Activated CD4-positive, alpha-beta T cell treated with anti-CD3 and anti-CD28 coated beads, Interleukin-2, Interleukin-4, amounts not matched to agents 100 ng/mL and 50 ng/mL, durations not matched to agents 16 hours and 8 hours (primary cell): ENCODE measurements around the gene BRD7.
"Not testable (repeated sequence)": the region's sequence is repeated elsewhere in the genome, so short reads cannot be mapped to it uniquely, and the experiment has no call there.

Experiments
- DNase-seq: peaks from one replicate; pipeline ENCODE4 v3.0.0-alpha.2; 2020; ENCODE audit warnings: low spot score

Gene BRD7

GRCh38 chr16:50354629-50355456, 13.9 kb downstream of the BRD7 start:
- no peak for DNase-seq

DNA sequence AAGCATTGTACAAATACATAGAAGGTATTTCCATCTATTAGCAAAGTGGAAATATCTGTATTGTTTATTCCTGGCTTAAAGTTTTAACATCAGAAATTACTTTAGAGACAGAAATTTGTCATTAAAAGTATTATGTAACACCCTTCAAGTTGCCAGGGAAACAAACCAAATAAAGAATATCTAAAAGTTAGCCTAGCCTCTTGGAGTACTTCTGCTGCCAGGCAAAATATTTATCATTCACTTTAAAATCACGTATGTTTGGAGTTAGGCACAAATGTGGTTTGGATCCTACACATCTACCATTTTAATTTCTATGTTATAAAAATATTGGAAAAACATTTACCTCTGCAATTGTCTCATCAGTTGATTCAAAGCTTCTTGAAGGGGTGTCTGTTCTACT, 14.7 kb downstream of the BRD7 start:
- DNase-seq = no peak

DNA sequence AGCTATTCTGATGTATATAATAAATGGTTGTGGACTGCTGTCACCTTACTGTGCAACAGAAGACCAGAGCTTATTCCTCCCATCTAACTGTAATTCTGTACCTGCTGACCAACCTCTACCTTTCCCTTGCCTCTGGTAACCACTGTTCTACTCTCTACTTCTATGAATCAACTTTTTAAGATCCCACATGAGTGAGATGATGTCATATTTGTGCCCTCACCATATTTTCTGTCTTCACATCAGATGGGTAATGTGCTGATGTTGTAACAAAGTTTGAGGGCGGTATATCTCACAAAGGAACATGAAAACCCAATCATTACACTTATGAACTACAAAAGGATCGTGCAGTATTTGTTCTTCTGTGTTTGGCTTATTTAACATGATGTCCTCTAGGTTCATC, 16.8 kb downstream of the BRD7 start:
- DNase-seq = no peak

GRCh38 chr16:50351116-50351515, 17.7 kb downstream of the BRD7 start:
- no peak for DNase-seq

GRCh38 chr16:50345210-50345609, 23.6 kb downstream of the BRD7 start:
- DNase-seq = not testable (repeated sequence)

DNA sequence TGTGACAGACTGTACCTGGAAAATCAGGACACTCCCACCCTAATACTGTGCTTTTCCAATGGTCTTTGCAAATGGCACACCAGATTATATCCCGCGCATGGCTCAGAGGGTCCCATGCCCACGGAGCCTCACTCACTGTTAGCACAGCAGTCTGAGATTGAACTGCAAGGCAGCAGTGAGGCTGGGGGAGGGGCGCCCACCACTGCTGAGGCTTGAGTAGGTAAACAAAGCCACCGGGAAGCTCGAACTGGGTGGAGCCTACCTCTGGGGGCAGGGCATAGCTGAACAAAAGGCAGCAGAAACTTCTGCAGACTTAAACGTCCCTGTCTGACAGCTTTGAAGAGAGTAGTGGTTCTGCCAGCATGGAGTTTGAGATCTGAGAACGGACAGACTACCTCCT, 25.2 kb downstream of the BRD7 start:
- not testable (repeated sequence) for DNase-seq

DNA sequence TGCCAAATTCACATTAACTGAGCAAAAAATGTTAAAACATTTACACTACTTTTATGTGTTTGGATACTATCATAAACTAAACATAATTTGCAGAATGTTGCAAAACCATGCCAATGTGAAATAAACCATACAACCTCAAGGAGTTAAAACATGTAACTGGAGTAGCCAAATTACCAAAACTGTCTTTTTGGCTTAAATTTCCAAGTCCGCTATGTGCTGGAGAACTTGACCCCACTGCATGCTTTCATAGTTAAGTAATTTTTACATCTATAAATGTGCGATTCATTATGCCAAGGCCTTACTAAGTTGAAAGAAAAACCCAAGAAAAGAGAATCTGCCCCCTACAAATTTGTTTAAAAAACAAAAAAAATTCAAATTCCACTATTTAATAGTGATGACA, 28.2 kb downstream of the BRD7 start:
- no peak for DNase-seq

GRCh38 chr16:50338371-50339231, 30.2 kb downstream of the BRD7 start:
- DNase-seq = peak; percentile 72

DNA sequence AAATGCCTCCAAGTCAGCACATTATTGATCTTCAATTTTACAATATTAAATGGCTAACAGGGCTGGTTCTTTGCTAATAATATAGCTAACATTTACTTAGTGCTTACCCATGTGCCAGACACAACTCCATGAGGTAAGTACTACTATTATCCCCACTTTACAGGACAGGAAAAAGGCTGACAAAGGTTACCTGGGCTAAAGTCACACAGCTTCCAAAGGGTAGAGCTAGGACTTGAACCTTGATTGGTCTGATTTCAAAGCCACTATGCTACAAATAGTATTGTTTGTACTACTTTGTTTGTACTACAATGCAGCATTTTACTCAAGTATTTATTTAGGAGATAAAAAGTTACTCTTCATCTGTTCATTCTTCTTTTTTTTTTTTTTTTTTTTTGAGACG, 31.9 kb downstream of the BRD7 start:
- no peak for DNase-seq

GRCh38 chr16:50335196-50335958, 33.4 kb downstream of the BRD7 start:
- DNase-seq = peak; percentile 86

GRCh38 chr16:50334106-50334975, 34.4 kb downstream of the BRD7 start:
- DNase-seq = no peak

DNA sequence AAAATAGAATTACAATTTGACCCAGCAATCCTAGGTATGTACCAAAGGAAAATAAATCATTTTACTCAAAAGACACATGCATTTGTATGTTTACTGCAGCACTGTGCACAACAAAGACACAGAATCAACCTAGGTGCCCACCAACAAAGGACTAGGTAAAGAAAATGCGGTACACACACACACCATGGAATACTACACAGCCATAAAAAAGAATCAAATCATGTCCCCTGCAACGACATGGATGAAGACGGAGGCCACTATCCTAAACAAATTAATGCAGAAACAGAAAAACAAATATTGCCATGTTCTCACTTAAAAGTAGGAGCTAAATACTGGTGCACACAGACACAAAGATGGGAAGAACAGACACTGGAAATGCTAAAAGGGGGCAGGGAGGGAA, 36.2 kb downstream of the BRD7 start:
- no peak for DNase-seq

DNA sequence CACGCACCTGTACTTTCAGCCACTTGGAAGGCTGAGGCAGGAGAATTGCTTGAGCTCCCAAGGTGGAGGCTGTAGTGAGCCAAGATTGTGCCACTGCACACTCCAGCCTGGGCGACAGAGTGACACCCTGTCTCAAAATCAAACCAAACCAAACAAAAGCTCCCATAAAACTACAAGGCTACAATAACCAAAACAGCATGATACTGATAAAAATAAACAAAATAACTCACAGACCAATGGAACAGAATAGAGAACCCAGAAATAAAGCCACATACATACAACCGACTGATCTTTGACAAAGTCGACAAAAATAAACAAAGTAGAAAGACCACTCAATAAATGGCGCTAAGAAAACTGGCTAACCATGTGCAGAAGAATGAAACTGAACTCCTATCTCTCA, 37.2 kb downstream of the BRD7 start:
- no peak for DNase-seq

- no peak for DNase-seq
These were observed 39.2 kb downstream of the BRD7 start for GRCh38 chr16:50329446-50330189.

GRCh38 chr16:50326835-50327465, 41.8 kb downstream of the BRD7 start:
- DNase-seq = peak; percentile 86

- no peak for DNase-seq
These were observed 42.5 kb downstream of the BRD7 start for GRCh38 chr16:50326264-50326663.

GRCh38 chr16:50324345-50324744, 44.4 kb downstream of the BRD7 start:
- no peak for DNase-seq

GRCh38 chr16:50323335-50324011, 45.3 kb downstream of the BRD7 start:
- peak; percentile 30 for DNase-seq

- DNase-seq = no peak
These were observed 46.5 kb downstream of the BRD7 start for GRCh38 chr16:50322333-50322732.

DNA sequence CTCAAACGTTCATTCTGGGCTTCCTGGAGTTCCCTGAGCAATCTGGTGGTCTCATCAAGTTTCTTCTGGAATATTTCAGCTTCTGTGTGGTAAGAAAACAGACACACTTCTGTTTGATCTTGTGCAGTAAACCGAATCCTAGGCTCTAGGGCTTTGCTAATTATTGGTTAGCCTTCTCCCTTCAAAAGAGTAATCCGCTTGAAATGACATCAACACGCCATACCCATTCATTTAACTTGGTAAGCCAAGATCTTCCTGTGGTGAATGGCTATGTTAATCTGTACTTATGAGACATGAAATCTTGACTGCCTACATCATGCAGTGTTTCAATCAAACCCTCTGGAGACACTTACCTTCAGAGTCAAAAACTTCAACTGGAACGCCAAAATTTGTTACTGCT, 48.5 kb downstream of the BRD7 start:
- no peak for DNase-seq
